H1 (cell line): ENCODE measurements around the gene NAP1L2. TPM values are rescaled to one million over a fixed set of nuclear protein-coding genes. Genes with fewer than 3 reads are reported as not detected.

Experiments
- CTCF ChIA-PET: fragments of 300-600 bp; sonication (Branson Sonifier 250); formaldehyde crosslinking; loops from one replicate; lab custom pipeline; 2021; ENCODE audit not compliant: partially characterized antibody; lab: Charles Lee
- POLR2A ChIA-PET: fragments of 300-600 bp; sonication (Branson Sonifier 250); formaldehyde crosslinking; loops from one replicate; lab custom pipeline; 2021; ENCODE audit warnings: inconsistent platforms; ENCODE audit not compliant: partially characterized antibody; lab: Charles Lee
- DNase-seq, 2 experiments: peaks; one replicate each; pipeline versions ENCODE4 v3.0.0 to v3.0.0-alpha.2; 2010 to 2022; ENCODE audit warnings: low spot score in 2 of 2, low read depth in 1 of 2, mixed read lengths in 1 of 2
- FAIRE-seq: peaks from 2 replicates; lab custom pipeline; 2011; peaks lifted over from hg19 to GRCh38; lab: Jason Lieb, UNC
- H2AFZ ChIP-seq: 2 replicates; pipeline ENCODE4 v1.8.1; 2012; ENCODE audit warnings: low read length, inconsistent platforms
- H2AK5ac ChIP-seq: 2 replicates; pipeline ENCODE4 v1.6.1; 2013; ENCODE audit warnings: low read depth, low read length
- H2BK120ac ChIP-seq: replicated peaks from 2 replicates; pipeline ENCODE3; 2013; ENCODE audit warnings: low read depth, low read length, inconsistent platforms
- H2BK12ac ChIP-seq: 2 replicates; pipeline ENCODE4 v1.6.1; 2013; ENCODE audit warnings: low read depth, low read length
- H2BK15ac ChIP-seq: 2 replicates; pipeline ENCODE4 v1.6.1; 2013; ENCODE audit warnings: low read length
- H2BK20ac ChIP-seq: 2 replicates; pipeline ENCODE4 v1.6.1; 2013; ENCODE audit warnings: low read length
- H2BK5ac ChIP-seq: 2 replicates; pipeline ENCODE4 v1.6.1; 2013; ENCODE audit warnings: low read depth, low read length
- H3K14ac ChIP-seq: 2 replicates; pipeline ENCODE4 v1.6.1; 2013; ENCODE audit warnings: inconsistent platforms; ENCODE audit not compliant: insufficient read length
- H3K18ac ChIP-seq: 2 replicates; pipeline ENCODE4 v1.6.1; 2013; ENCODE audit warnings: low read length; ENCODE audit errors: extremely low read depth
- H3K23ac ChIP-seq: 2 replicates; pipeline ENCODE4 v1.6.1; 2013; ENCODE audit warnings: inconsistent platforms; ENCODE audit not compliant: insufficient read length
- H3K23me2 ChIP-seq: 2 replicates; pipeline ENCODE4 v1.6.1; 2013; ENCODE audit warnings: low read depth, low read length
- H3K27ac ChIP-seq: 2 replicates; pipeline ENCODE4 v1.6.1; 2011; ENCODE audit warnings: low read depth, low read length, inconsistent platforms
- H3K27me3 ChIP-seq, 4 experiments: replicated peaks in 1 of 4; 1 replicate in 1 of 4; 2 replicates in 3 of 4; pipeline versions ENCODE4 v1.6.1 to v1.8.1; 2011 to 2013; ENCODE audit warnings: low read length in 3 of 4, mild to moderate bottlenecking in 3 of 4, inconsistent platforms in 2 of 4, mixed read lengths in 2 of 4, moderate library complexity in 1 of 4; ENCODE audit not compliant: control insufficient read depth in 3 of 4, insufficient read depth in 3 of 4; ENCODE audit errors: extremely low read depth in 1 of 4
- H3K36me3 ChIP-seq, 4 experiments: 2 replicates each; pipeline versions ENCODE4 v1.6.1 to v1.8.1; 2011 to 2013; ENCODE audit warnings: mild to moderate bottlenecking in 4 of 4, low read length in 3 of 4, moderate library complexity in 2 of 4, control low read depth in 1 of 4, inconsistent platforms in 1 of 4; ENCODE audit not compliant: insufficient read depth in 4 of 4, control insufficient read depth in 2 of 4
- H3K4ac ChIP-seq: replicated peaks from 2 replicates; pipeline ENCODE3; 2013; ENCODE audit warnings: low read length, low read depth, mixed read lengths, inconsistent platforms; ENCODE audit not compliant: insufficient read length
- H3K4me1 ChIP-seq, 4 experiments: replicated peaks in 1 of 4; 1 replicate in 1 of 4; 2 replicates in 3 of 4; pipeline versions ENCODE4 v1.6.1 to v1.8.1; 2011 to 2013; ENCODE audit warnings: low read length in 3 of 4, inconsistent platforms in 2 of 4, mixed read lengths in 1 of 4; ENCODE audit not compliant: insufficient read depth in 4 of 4, control insufficient read depth in 3 of 4
- H3K4me2 ChIP-seq, 2 experiments: 2 replicates each; pipeline versions ENCODE4 v1.6.1 to v1.8.1; 2011 to 2013; ENCODE audit warnings: low read depth in 2 of 2, low read length in 2 of 2, control low read depth in 1 of 2, inconsistent platforms in 1 of 2, mild to moderate bottlenecking in 1 of 2; ENCODE audit not compliant: insufficient read depth in 1 of 2
- H3K4me3 ChIP-seq, 4 experiments: fragments of 200-600, 300-600 bp in 1 of 4; sonication (generic), shearing (Covaris generic), sonication (Bioruptor Twin) in 1 of 4; 2 replicates each; pipeline versions ENCODE4 v1.5.1 to v1.8.1; 2011 to 2016; ENCODE audit warnings: low read length in 4 of 4, low read depth in 3 of 4, control low read depth in 2 of 4, inconsistent platforms in 2 of 4, mild to moderate bottlenecking in 2 of 4, mixed read lengths in 1 of 4, moderate library complexity in 1 of 4; ENCODE audit not compliant: insufficient read depth in 2 of 4; ENCODE audit errors: extremely low read depth in 1 of 4
- H3K56ac ChIP-seq: replicated peaks from 2 replicates; pipeline ENCODE3; 2013; ENCODE audit warnings: low read depth, mild to moderate bottlenecking, mixed read lengths, low read length, inconsistent platforms; ENCODE audit not compliant: insufficient read length
- H3K79me1 ChIP-seq: 2 replicates; pipeline ENCODE4 v1.6.1; 2013; ENCODE audit warnings: low read depth, low read length, control low read depth
- H3K79me2 ChIP-seq, 2 experiments: 2 replicates each; pipeline versions ENCODE4 v1.6.1 to v1.8.1; 2012 to 2013; ENCODE audit warnings: low read length in 2 of 2, mild to moderate bottlenecking in 2 of 2, inconsistent platforms in 1 of 2; ENCODE audit not compliant: insufficient read depth in 2 of 2, control insufficient read depth in 1 of 2
- H3K9ac ChIP-seq, 4 experiments: replicated peaks in 1 of 4; 1 replicate in 1 of 4; 2 replicates in 3 of 4; pipeline versions ENCODE4 v1.6.1 to v1.8.1; 2011 to 2013; ENCODE audit warnings: low read depth in 3 of 4, low read length in 3 of 4, control low read depth in 2 of 4, mild to moderate bottlenecking in 2 of 4, moderate library complexity in 2 of 4, inconsistent platforms in 1 of 4; ENCODE audit errors: extremely low read depth in 1 of 4
- H3K9me3 ChIP-seq, 2 experiments: 2 replicates each; pipeline versions ENCODE4 v1.6.1 to v1.8.1; 2012 to 2013; ENCODE audit warnings: mild to moderate bottlenecking in 2 of 2, moderate library complexity in 2 of 2, control low read depth in 1 of 2, inconsistent platforms in 1 of 2, low read depth in 1 of 2, low read length in 1 of 2, mixed read lengths in 1 of 2; ENCODE audit not compliant: insufficient read depth in 2 of 2
- H4K20me1 ChIP-seq, 2 experiments: replicated peaks in 1 of 2; 2 replicates each; pipeline versions ENCODE3 to v1.8.1; 2011 to 2013; ENCODE audit warnings: inconsistent platforms in 2 of 2, low read length in 2 of 2, mild to moderate bottlenecking in 1 of 2; ENCODE audit not compliant: insufficient read depth in 2 of 2, control insufficient read depth in 1 of 2
- H4K5ac ChIP-seq: 2 replicates; pipeline ENCODE4 v1.6.1; 2013; ENCODE audit warnings: low read length, low read depth, mixed read lengths, inconsistent platforms; ENCODE audit not compliant: insufficient read length
- H4K8ac ChIP-seq: 2 replicates; pipeline ENCODE4 v1.8.0; 2013; ENCODE audit warnings: mild to moderate bottlenecking, moderate library complexity, low read length, inconsistent platforms; ENCODE audit not compliant: insufficient read depth; ENCODE audit errors: extremely low read depth
- H4K91ac ChIP-seq: replicated peaks from 2 replicates; pipeline ENCODE3; 2013; ENCODE audit warnings: low read length, mixed read lengths, inconsistent platforms; ENCODE audit not compliant: insufficient read length
- MAX ChIP-seq: IDR thresholded peaks from 2 replicates; pipeline ENCODE4 v1.6.1; 2012; ENCODE audit warnings: inconsistent platforms
- POU5F1 ChIP-seq: IDR thresholded peaks from 2 replicates; pipeline ENCODE4 v1.6.1; 2011; ENCODE audit warnings: low read depth, mild to moderate bottlenecking, low read length, moderate library complexity
- SIN3A ChIP-seq, 2 experiments: IDR thresholded peaks in 1 of 2; conservative IDR thresholded peaks in 1 of 2; 2 replicates each; pipeline ENCODE4 v1.6.1; 2011 to 2012; ENCODE audit warnings: low read length in 2 of 2, improper control_type of control experiment in 1 of 2, low read depth in 1 of 2, mild to moderate bottlenecking in 1 of 2
- SIRT6 ChIP-seq: IDR thresholded peaks from one replicate; pipeline ENCODE4 v1.7.1; 2012; ENCODE audit warnings: low read length, inconsistent platforms
- TEAD4 ChIP-seq: IDR thresholded peaks from 2 replicates; pipeline ENCODE4 v1.6.1; 2012; ENCODE audit warnings: low read depth, low read length, inconsistent platforms, mixed read lengths
- USF2 ChIP-seq: IDR thresholded peaks from 2 replicates; pipeline ENCODE4 v1.6.1; 2011; ENCODE audit warnings: low read length, improper control_type of control experiment
- WGBS, 2 experiments: shearing (Covaris generic) in 1 of 2; methylation state at CpG; one replicate each; pipeline versions ENCODE4 v1.1.6 to v1.1.7; 2013 to 2015; ENCODE audit warnings: low lambda C conversion rate in 2 of 2, mixed read lengths in 2 of 2, inconsistent platforms in 1 of 2, low coverage in 1 of 2, missing lambda C conversion rate in 1 of 2; ENCODE audit not compliant: insufficient replicate concordance in 2 of 2, insufficient coverage in 1 of 2, insufficient read length in 1 of 2; ENCODE audit errors: extremely low coverage in 1 of 2, missing lambda C conversion rate in 1 of 2; 5-methylcytosine and 5-hydroxymethylcytosine counted together
- polyA plus RNA-seq, 7 experiments: library from polyadenylated mRNA; depleted of rRNA in 3 of 7; stranded (reverse) in 5 of 7; unstranded in 2 of 7; fragments of >200 nt in 5 of 7; fragments of 200-250 nt in 2 of 7; gene quantifications; 1 replicate in 5 of 7; 2 replicates in 1 of 7; 4 replicates in 1 of 7; pipeline versions ENCODE4 v1.2.1 to v1.2.3, GENCODE V29; 2011 to 2013; ENCODE audit warnings: missing spikeins in 2 of 7, mixed read lengths in 2 of 7
- total RNA-seq: library from RNA; stranded (reverse); fragmentation: NEBNext Ultra II Directional; extraction: Animal tissue kit (Norgen Biotek cat#: 25700); gene quantifications from 2 replicates; pipeline ENCODE4 v1.2.1, GENCODE V29; 2021

The NAP1L2 gene
- total and polyA plus RNA-seq, 2 of the 8 experiments (the other 6 are each of a cell fraction or from before 2014, with no cell fraction given) = 4.5 to 15.8 TPM

- WGBS, 2 experiments = 92% methylated on average over 4 of the region's 6 CpGs; no CpG with 5 or more reads in 1 of the 2 experiments
- no peak overlapping the region for H2BK5ac ChIP-seq
- no peak overlapping the region for H2AFZ ChIP-seq
- no peaks in the 10 kb centered on the region for H3K79me2 ChIP-seq
- H4K20me1 ChIP-seq = no peaks in the 10 kb centered on the region
- H2AK5ac ChIP-seq = no peak overlapping the region
- H2BK12ac ChIP-seq = no peak overlapping the region
- TF ChIP-seq SIRT6 (no peak), TEAD4 (no peak), POU5F1 (no peak), USF2 (no peak), MAX (no peak), SIN3A (conservative IDR thresholded peaks at IDR 0.05 in 1 of 2, IDR thresholded peaks at IDR 0.05 in 1 of 2; ENCODE audit: low read depth in 1 of 2, low read length in 2 of 2) (no peak)
- H3K9ac ChIP-seq = no peak overlapping the region
- H3K27ac ChIP-seq = no peak overlapping the region
- DNase-seq = no peak
- no peak overlapping the region for H3K4ac ChIP-seq
- H2BK20ac ChIP-seq = no peak overlapping the region
- H3K4me1 ChIP-seq = no peaks in the 10 kb centered on the region
- H2BK120ac ChIP-seq = no peak overlapping the region
- no peaks in the 10 kb centered on the region for H3K79me1 ChIP-seq
- H3K36me3 ChIP-seq = no peaks in the 10 kb centered on the region
- H3K4me3 ChIP-seq = no peak overlapping the region
- no peak overlapping the region for H3K18ac ChIP-seq
- no peak overlapping the region for H3K23ac ChIP-seq
- H4K5ac ChIP-seq = no peak overlapping the region
- FAIRE-seq = no peak
- CTCF ChIA-PET = no interaction called here
- no peak overlapping the region for H2BK15ac ChIP-seq
- no peak overlapping the region for H3K14ac ChIP-seq
- no peaks in the 10 kb centered on the region for H3K23me2 ChIP-seq
- H3K9me3 ChIP-seq = peaks cover 0 to 8% of the 10 kb centered on the region in 2 experiments; a peak in 2 of 4 replicates
- no peaks in the 10 kb centered on the region for H3K27me3 ChIP-seq
- H4K8ac ChIP-seq = no peak overlapping the region
- no peak overlapping the region for H4K91ac ChIP-seq
- H3K4me2 ChIP-seq = no peak overlapping the region
- no peak overlapping the region for H3K56ac ChIP-seq
- POLR2A ChIA-PET = no interaction called here
Measured at GRCh38 chrX:73182502-73183114, 32.0 kb downstream of the NAP1L2 start.
